ENCODE results near the gene HLA-DRA. TPM values are rescaled to one million over a fixed set of nuclear protein-coding genes. Genes with fewer than 3 reads are reported as not detected.

Gene HLA-DRA
- total and polyA plus RNA-seq, 9 of the 15 experiments (the other 6 are each of a cell fraction or from before 2014, with no cell fraction given) = 0.18 to 1.8 (median 0.41) TPM; not detected in 4

DNA sequence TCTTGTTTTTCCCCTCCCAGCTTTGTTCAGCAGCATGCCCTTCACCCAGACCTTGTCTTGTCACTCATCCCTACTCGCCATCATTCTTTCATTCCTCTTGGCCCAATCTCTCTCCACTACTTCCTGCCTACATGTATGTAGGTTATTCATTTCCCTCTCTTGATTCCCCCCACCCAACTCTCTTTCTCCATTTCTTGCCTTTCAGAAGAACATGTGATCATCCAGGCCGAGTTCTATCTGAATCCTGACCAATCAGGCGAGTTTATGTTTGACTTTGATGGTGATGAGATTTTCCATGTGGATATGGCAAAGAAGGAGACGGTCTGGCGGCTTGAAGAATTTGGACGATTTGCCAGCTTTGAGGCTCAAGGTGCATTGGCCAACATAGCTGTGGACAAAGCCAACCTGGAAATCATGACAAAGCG is 2.6 kb downstream of the HLA-DRA start:
- ChIA-PET POLR2A (no interaction called here), CTCF (ENCODE audit: low intra/inter-chr PET ratio) (no interaction called here)
- no peaks in the 10 kb centered on the region for H3K9me1 ChIP-seq (ENCODE audit: control insufficient read depth, insufficient read depth, low read length)
- intact Hi-C loops (cut with micrococcal nuclease) = no loop called here
- no peaks in the 10 kb centered on the region for H4K20me1 ChIP-seq (replicated peaks; ENCODE audit: control insufficient read depth, insufficient read depth, low read length)
- H3K4me3 ChIP-seq = no peak overlapping the region
- no peak overlapping the region for H2AFZ ChIP-seq (ENCODE audit: low read depth, low read length)
- H3K9me3 ChIP-seq (replicated peaks; ENCODE audit: control insufficient read depth, insufficient read depth, low read depth, low read length) = no peaks in the 10 kb centered on the region
- no peak overlapping the region for H3K4me2 ChIP-seq (ENCODE audit: insufficient read depth, low read length)
- WGBS (ENCODE audit: insufficient coverage, low coverage, missing lambda C conversion rate) = 2% methylated on average over 7 of the region's 7 CpGs
- H3K36me3 ChIP-seq (ENCODE audit: control insufficient read depth, insufficient read depth, low read length) = no peaks in the 10 kb centered on the region
- no peak for TF ChIP-seq POLR2H (tag; IDR thresholded peaks at IDR 0.05; ENCODE audit: low read depth)
- TF ChIP-seq MLX (CRISPR knock-in tag; conservative IDR thresholded peaks at IDR 0.05) = no peak
- TF ChIP-seq CBFA2T2 (conservative IDR thresholded peaks at IDR 0.05) = no peak
- TF ChIP-seq SNRNP70 (optimal IDR thresholded peaks at IDR 0.05; ENCODE audit: low read depth, low read length) = no peak
- TF ChIP-seq CBFA2T3 (IDR thresholded peaks at IDR 0.05) = no peak
- no peak for TF ChIP-seq NFRKB (IDR thresholded peaks at IDR 0.05; ENCODE audit: low read depth)
- TF ChIP-seq ZNF507 (tag; conservative IDR thresholded peaks at IDR 0.05) = no peak
- no peak for TF ChIP-seq MXD1 (CRISPR knock-in tag; IDR thresholded peaks at IDR 0.05; ENCODE audit: borderline replicate concordance, poor library complexity, severe bottlenecking)
- TF ChIP-seq FOSL1 (tag; conservative IDR thresholded peaks at IDR 0.05) = no peak
- TF ChIP-seq FOXA3 (CRISPR knock-in tag; conservative IDR thresholded peaks at IDR 0.05 in 1 of 2, IDR thresholded peaks at IDR 0.05 in 1 of 2) = no peak
- TF ChIP-seq ZC3H4 (CRISPR knock-in tag; IDR thresholded peaks at IDR 0.05; ENCODE audit: borderline replicate concordance) = no peak
- TF ChIP-seq POU5F1 (IDR thresholded peaks at IDR 0.05; ENCODE audit: borderline replicate concordance, low read depth, low read length, partially characterized antibody) = no peak
- TF ChIP-seq, protein P1, sequence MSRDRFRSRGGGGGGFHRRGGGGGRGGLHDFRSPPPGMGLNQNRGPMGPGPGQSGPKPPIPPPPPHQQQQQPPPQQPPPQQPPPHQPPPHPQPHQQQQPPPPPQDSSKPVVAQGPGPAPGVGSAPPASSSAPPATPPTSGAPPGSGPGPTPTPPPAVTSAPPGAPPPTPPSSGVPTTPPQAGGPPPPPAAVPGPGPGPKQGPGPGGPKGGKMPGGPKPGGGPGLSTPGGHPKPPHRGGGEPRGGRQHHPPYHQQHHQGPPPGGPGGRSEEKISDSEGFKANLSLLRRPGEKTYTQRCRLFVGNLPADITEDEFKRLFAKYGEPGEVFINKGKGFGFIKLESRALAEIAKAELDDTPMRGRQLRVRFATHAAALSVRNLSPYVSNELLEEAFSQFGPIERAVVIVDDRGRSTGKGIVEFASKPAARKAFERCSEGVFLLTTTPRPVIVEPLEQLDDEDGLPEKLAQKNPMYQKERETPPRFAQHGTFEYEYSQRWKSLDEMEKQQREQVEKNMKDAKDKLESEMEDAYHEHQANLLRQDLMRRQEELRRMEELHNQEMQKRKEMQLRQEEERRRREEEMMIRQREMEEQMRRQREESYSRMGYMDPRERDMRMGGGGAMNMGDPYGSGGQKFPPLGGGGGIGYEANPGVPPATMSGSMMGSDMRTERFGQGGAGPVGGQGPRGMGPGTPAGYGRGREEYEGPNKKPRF (IDR thresholded peaks at IDR 0.05; ENCODE audit: low read depth, low read length) = no peak
- no peaks in the 10 kb centered on the region for H3K79me2 ChIP-seq (ENCODE audit: control insufficient read depth, insufficient read depth, low read length)
- no peaks in the 10 kb centered on the region for H3K4me1 ChIP-seq (replicated peaks in 1 of 2; ENCODE audit: control insufficient read depth in 2 of 2, insufficient read depth in 2 of 2, low read length in 2 of 2)
- H3K9ac ChIP-seq (ENCODE audit: insufficient read depth in 1 of 2, low read depth in 2 of 2, low read length in 2 of 2) = no peak overlapping the region
- no peak for ATAC-seq
- H3K27ac ChIP-seq (ENCODE audit: extremely low read depth, low read depth, low read length) = no peak overlapping the region
- H3K27me3 ChIP-seq (ENCODE audit: control insufficient read depth in 2 of 2, insufficient read depth in 2 of 2, low read length in 2 of 2) = peaks cover 0 to 2% of the 10 kb centered on the region in 2 experiments; a peak in 2 of 5 replicates
- BruUV-seq (replicated peaks) = no TSS peak
- no peak for FAIRE-seq
- in situ Hi-C loops (cut with MboI) = no loop called here
- DNase-seq (ENCODE audit: extremely low read depth in 1 of 4, low spot score in 3 of 4) = no peak
